Measurements from ENCODE around the gene KLHL3. TPM values are rescaled to one million over a fixed set of nuclear protein-coding genes. Genes with fewer than 3 reads are reported as not detected.
"Not testable (repeated sequence)": the region's sequence is repeated elsewhere in the genome, so short reads cannot be mapped to it uniquely, and the experiment has no call there.

Gene KLHL3
- total and polyA plus RNA-seq, 9 of the 15 experiments (the other 6 are each of a cell fraction or from before 2014, with no cell fraction given), result under 0.01 to 1.5 (median 0.22) TPM

- no peak for TF ChIP-seq CTCFL (IDR thresholded peaks at IDR 0.05; ENCODE audit: borderline replicate concordance, insufficient read depth, low read depth, low read length, poor library complexity, severe bottlenecking)
- TF ChIP-seq, protein P1, sequence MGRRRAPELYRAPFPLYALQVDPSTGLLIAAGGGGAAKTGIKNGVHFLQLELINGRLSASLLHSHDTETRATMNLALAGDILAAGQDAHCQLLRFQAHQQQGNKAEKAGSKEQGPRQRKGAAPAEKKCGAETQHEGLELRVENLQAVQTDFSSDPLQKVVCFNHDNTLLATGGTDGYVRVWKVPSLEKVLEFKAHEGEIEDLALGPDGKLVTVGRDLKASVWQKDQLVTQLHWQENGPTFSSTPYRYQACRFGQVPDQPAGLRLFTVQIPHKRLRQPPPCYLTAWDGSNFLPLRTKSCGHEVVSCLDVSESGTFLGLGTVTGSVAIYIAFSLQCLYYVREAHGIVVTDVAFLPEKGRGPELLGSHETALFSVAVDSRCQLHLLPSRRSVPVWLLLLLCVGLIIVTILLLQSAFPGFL (CRISPR knock-in tag; IDR thresholded peaks at IDR 0.05), result no peak
- TF ChIP-seq CUX1 (CRISPR knock-in tag; IDR thresholded peaks at IDR 0.05), result no peak
- no peak for TF ChIP-seq RHOXF2B (CRISPR knock-in tag; conservative IDR thresholded peaks at IDR 0.05)
- TF ChIP-seq ILK (tag; IDR thresholded peaks at IDR 0.05; ENCODE audit: borderline replicate concordance, low read depth), result no peak
- no peak for TF ChIP-seq MCM3 (IDR thresholded peaks at IDR 0.05)
- no peak for TF ChIP-seq ATF1 (CRISPR knock-in tag; IDR thresholded peaks at IDR 0.05)
- TF ChIP-seq ATF1 (tag; IDR thresholded peaks at IDR 0.05), result no peak
- TF ChIP-seq HMG20A (CRISPR knock-in tag; conservative IDR thresholded peaks at IDR 0.05), result no peak
Measured at GRCh38 chr5:137646761-137647160, 89.1 kb downstream of the KLHL3 start (continued).

DNA sequence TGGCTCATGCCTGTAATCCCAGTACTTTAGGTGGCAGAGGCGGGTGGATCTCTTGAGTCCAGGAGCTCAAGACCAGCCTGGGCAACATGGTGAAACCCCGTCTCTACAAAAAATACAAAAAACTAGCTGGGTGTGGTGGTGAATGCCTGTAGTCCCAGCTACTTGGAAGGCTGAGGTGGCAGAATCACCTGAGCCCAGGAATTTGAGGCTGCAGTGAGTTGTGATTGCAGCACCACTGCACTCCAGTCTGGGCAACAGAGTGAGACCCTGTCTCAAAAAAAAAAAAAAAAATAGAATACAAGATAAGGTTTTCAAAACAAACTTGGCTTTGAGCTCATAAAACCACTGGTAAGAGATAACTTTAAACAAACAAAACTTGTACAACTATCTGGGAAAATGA lies 92.8 kb downstream of the KLHL3 start:
- H2AFZ ChIP-seq (ENCODE audit: low read depth, low read length); H3K4me2 ChIP-seq (ENCODE audit: insufficient read depth, low read length); H3K36me3 ChIP-seq (ENCODE audit: control insufficient read depth, insufficient read depth, low read length); H3K4me3 ChIP-seq; FAIRE-seq; H3K9ac ChIP-seq (ENCODE audit: insufficient read depth in 1 of 2, low read depth in 2 of 2, low read length in 2 of 2); H3K9me1 ChIP-seq (ENCODE audit: control insufficient read depth, insufficient read depth, low read length); H3K79me2 ChIP-seq (ENCODE audit: control insufficient read depth, insufficient read depth, low read length); H3K4me1 ChIP-seq (replicated peaks in 1 of 2; ENCODE audit: control insufficient read depth in 2 of 2, insufficient read depth in 2 of 2, low read length in 2 of 2); DNase-seq (ENCODE audit: extremely low read depth in 1 of 4, low spot score in 3 of 4); ATAC-seq; H3K9me3 ChIP-seq (replicated peaks; ENCODE audit: control insufficient read depth, insufficient read depth, low read depth, low read length); H4K20me1 ChIP-seq (replicated peaks; ENCODE audit: control insufficient read depth, insufficient read depth, low read length); intact Hi-C loops (cut with micrococcal nuclease); CTCF ChIA-PET (ENCODE audit: low intra/inter-chr PET ratio); H3K27me3 ChIP-seq (ENCODE audit: control insufficient read depth in 2 of 2, insufficient read depth in 2 of 2, low read length in 2 of 2); BruUV-seq (replicated peaks); in situ Hi-C loops (cut with MboI); H3K27ac ChIP-seq (ENCODE audit: extremely low read depth, low read depth, low read length): not testable (repeated sequence)
- 5% methylated on average over 2 of the region's 2 CpGs for WGBS (ENCODE audit: insufficient coverage, low coverage, missing lambda C conversion rate)
- POLR2A ChIA-PET, result interaction anchor here (0.6 kb wide), 2 partner anchors 27 to 92 kb away, joined by 3 read pairs; no protein-coding TSS in a partner anchor
